H9 (cell line): Measurements from ENCODE around the gene LRP1. TPM values are rescaled to one million over a fixed set of nuclear protein-coding genes. Genes with fewer than 3 reads are reported as not detected.
A peak's percentile ranks its signal among the peaks of the same experiment; 100 is the strongest.

Experiments used
- DNase-seq: peaks from one replicate; pipeline ENCODE4 v3.0.0-alpha.2; 2017
- H2AFZ ChIP-seq: one replicate; pipeline ENCODE4 v1.6.1; 2013; ENCODE audit warnings: mild to moderate bottlenecking, low read length, control low read depth, moderate library complexity
- H2AK5ac ChIP-seq: 2 replicates; pipeline ENCODE4 v1.6.1; 2013; ENCODE audit warnings: low read length, control low read depth, mixed read lengths; ENCODE audit not compliant: insufficient read length
- H2BK120ac ChIP-seq: one replicate; pipeline ENCODE4 v1.6.1; 2013; ENCODE audit warnings: low read depth, mild to moderate bottlenecking, low read length, control low read depth, inconsistent platforms; ENCODE audit not compliant: poor library complexity, severe bottlenecking
- H2BK12ac ChIP-seq: 2 replicates; pipeline ENCODE4 v1.6.1; 2013; ENCODE audit warnings: low read length, control low read depth, mixed read lengths, low read depth; ENCODE audit not compliant: insufficient read length
- H2BK15ac ChIP-seq: 2 replicates; pipeline ENCODE4 v1.6.1; 2013; ENCODE audit warnings: low read depth, low read length, control low read depth
- H2BK20ac ChIP-seq: one replicate; pipeline ENCODE4 v1.6.1; 2013; ENCODE audit warnings: low read depth, mild to moderate bottlenecking, low read length, control low read depth, inconsistent platforms; ENCODE audit not compliant: poor library complexity, severe bottlenecking
- H2BK5ac ChIP-seq: 2 replicates; pipeline ENCODE4 v1.6.1; 2013; ENCODE audit warnings: low read length, control low read depth, mixed read lengths; ENCODE audit not compliant: insufficient read length
- H3K14ac ChIP-seq: 2 replicates; pipeline ENCODE4 v1.6.1; 2013; ENCODE audit warnings: low read length, control low read depth; ENCODE audit not compliant: insufficient read depth
- H3K18ac ChIP-seq: 2 replicates; pipeline ENCODE4 v1.6.1; 2013; ENCODE audit warnings: low read depth, mild to moderate bottlenecking, mixed read lengths, low read length, control low read depth; ENCODE audit not compliant: insufficient read length
- H3K23ac ChIP-seq: 2 replicates; pipeline ENCODE4 v1.6.1; 2013; ENCODE audit warnings: low read length, control low read depth, mixed read lengths, low read depth; ENCODE audit not compliant: insufficient read length
- H3K23me2 ChIP-seq: 2 replicates; pipeline ENCODE4 v1.6.1; 2013; ENCODE audit warnings: low read depth, mild to moderate bottlenecking, mixed read lengths, low read length, control low read depth; ENCODE audit not compliant: insufficient read length, poor library complexity, severe bottlenecking
- H3K27ac ChIP-seq: 2 replicates; pipeline ENCODE4 v1.5.1; 2013; ENCODE audit warnings: low read length, control low read depth, mixed read lengths, low read depth; ENCODE audit not compliant: insufficient read length
- H3K27me3 ChIP-seq: 2 replicates; pipeline ENCODE4 v1.6.1; 2013; ENCODE audit warnings: low read length, control low read depth, inconsistent platforms; ENCODE audit not compliant: insufficient read depth
- H3K4ac ChIP-seq: 2 replicates; pipeline ENCODE4 v1.6.1; 2013; ENCODE audit warnings: low read depth, mild to moderate bottlenecking, control low read depth, inconsistent platforms, low read length, moderate library complexity
- H3K4me1 ChIP-seq: 2 replicates; pipeline ENCODE4 v1.6.1; 2013; ENCODE audit warnings: low read length, control low read depth, inconsistent platforms; ENCODE audit not compliant: insufficient read depth
- H3K4me2 ChIP-seq: 2 replicates; pipeline ENCODE4 v1.6.1; 2013; ENCODE audit warnings: low read length, control low read depth, mixed read lengths; ENCODE audit not compliant: insufficient read length, insufficient read depth
- H3K56ac ChIP-seq: 2 replicates; pipeline ENCODE4 v1.6.1; 2013; ENCODE audit warnings: low read depth, mild to moderate bottlenecking, mixed read lengths, low read length, control low read depth; ENCODE audit not compliant: insufficient read length
- H3K79me1 ChIP-seq: 2 replicates; pipeline ENCODE4 v1.6.1; 2013; ENCODE audit warnings: low read depth, mild to moderate bottlenecking, moderate library complexity, low read length, control low read depth, inconsistent platforms; ENCODE audit not compliant: insufficient read depth, poor library complexity, severe bottlenecking
- H3K79me2 ChIP-seq: 2 replicates; pipeline ENCODE4 v1.6.1; 2013; ENCODE audit warnings: low read length, control low read depth, inconsistent platforms; ENCODE audit not compliant: insufficient read depth
- H3K9ac ChIP-seq: 2 replicates; pipeline ENCODE4 v1.6.1; 2013; ENCODE audit warnings: low read length, control low read depth, mixed read lengths; ENCODE audit not compliant: insufficient read length; ENCODE audit errors: extremely low read depth
- H3K9me3 ChIP-seq: one replicate; pipeline ENCODE4 v1.6.1; 2013; ENCODE audit warnings: low read depth, low read length, inconsistent platforms; ENCODE audit not compliant: control insufficient read depth
- H3T11ph ChIP-seq: one replicate; pipeline ENCODE4 v1.6.1; 2013; ENCODE audit warnings: mild to moderate bottlenecking, low read length, control low read depth, inconsistent platforms
- H4K20me1 ChIP-seq: one replicate; pipeline ENCODE4 v1.6.1; 2013; ENCODE audit not compliant: control insufficient read depth, insufficient read length, insufficient read depth
- H4K5ac ChIP-seq: 2 replicates; pipeline ENCODE4 v1.6.1; 2013; ENCODE audit warnings: low read depth, mild to moderate bottlenecking, mixed read lengths, low read length, control low read depth; ENCODE audit not compliant: insufficient read length
- H4K8ac ChIP-seq: replicated peaks from 2 replicates; pipeline ENCODE4 v1.6.1; 2013; ENCODE audit warnings: low read length, control low read depth, mixed read lengths, low read depth; ENCODE audit not compliant: insufficient read length
- H4K91ac ChIP-seq: 2 replicates; pipeline ENCODE4 v1.6.1; 2013; ENCODE audit warnings: low read depth, mild to moderate bottlenecking, moderate library complexity, mixed read lengths, low read length, control low read depth; ENCODE audit not compliant: insufficient read length
- H3K27ac Mint-ChIP-seq, 3 experiments: 2 replicates in 2 of 3; 3 replicates in 1 of 3; pipeline ENCODE4 v1.8.0; 2020 to 2021; ENCODE audit warnings: mixed read lengths in 3 of 3, mild to moderate bottlenecking in 1 of 3, moderate library complexity in 1 of 3
- H3K27me3 Mint-ChIP-seq: 2 replicates; pipeline ENCODE4 v1.8.0; 2021; ENCODE audit warnings: low read depth, mild to moderate bottlenecking, moderate library complexity, mixed read lengths
- H3K36me3 Mint-ChIP-seq, 3 experiments: 2 replicates in 2 of 3; 3 replicates in 1 of 3; pipeline ENCODE4 v1.8.0; 2020 to 2021; ENCODE audit warnings: low read depth in 3 of 3, mixed read lengths in 3 of 3; ENCODE audit not compliant: insufficient read depth in 1 of 3
- H3K4me1 Mint-ChIP-seq, 2 experiments: 2 replicates each; pipeline ENCODE4 v1.8.0; 2020; ENCODE audit warnings: mixed read lengths in 2 of 2
- H3K4me3 Mint-ChIP-seq, 2 experiments: 2 replicates in 1 of 2; 3 replicates in 1 of 2; pipeline ENCODE4 v1.8.0; 2020 to 2021; ENCODE audit warnings: mild to moderate bottlenecking in 2 of 2, mixed read lengths in 2 of 2, moderate library complexity in 1 of 2
- H3K9me3 Mint-ChIP-seq, 2 experiments: 2 replicates in 1 of 2; 3 replicates in 1 of 2; pipeline ENCODE4 v1.8.0; 2020; ENCODE audit warnings: mild to moderate bottlenecking in 2 of 2, mixed read lengths in 2 of 2, moderate library complexity in 1 of 2
- CTCF ChIP-seq: fragments of 200-600 bp; sonication (generic); conservative IDR thresholded peaks from 3 replicates; pipeline ENCODE4 v1.8.0; 2021; ENCODE audit warnings: antibody characterized with exemption, mild to moderate bottlenecking
- WGBS: extraction: QIAGEN DNeasy Blood & Tissue Kit; methylation state at CpG from one replicate; pipeline ENCODE4 v1.1.7; 2013; ENCODE audit warnings: missing lambda C conversion rate, low lambda C conversion rate, mixed read lengths; ENCODE audit not compliant: insufficient read length; ENCODE audit errors: extremely low coverage; 5-methylcytosine and 5-hydroxymethylcytosine counted together
- total RNA-seq: library from RNA; stranded (reverse); gene quantifications from 2 replicates; pipeline ENCODE4 v1.2.1, GENCODE V29; 2021

The LRP1 gene
- total RNA-seq, 1 experiment from 2014 or later: 115 TPM

GRCh38 chr12:57242329-57242690 lies 114.0 kb downstream of the LRP1 start:
- no CpG with 5 or more reads among the region's 18 CpGs for WGBS
- Mint-ChIP-seq H3K4me3 (peak overlapping the region; percentile 74 to 84), H3K27me3 (peaks cover 72% of the 10 kb centered on the region)

More at GRCh38 chr12:57242329-57242690, 114.0 kb downstream of the LRP1 start:
- no peak overlapping the region for H2AFZ ChIP-seq
- H2BK20ac ChIP-seq: no peak overlapping the region
- no peaks in the 10 kb centered on the region for H3K79me1 ChIP-seq
- no peak overlapping the region for H3K23ac ChIP-seq
- no peak for TF ChIP-seq CTCF
- no peak overlapping the region for H2BK15ac ChIP-seq
- peaks cover 42% of the 10 kb centered on the region for H3K27me3 ChIP-seq
- H3K36me3 Mint-ChIP-seq: peaks cover 0 to 3% (median 2%) of the 10 kb centered on the region in 3 experiments; a peak in 2 of 7 replicates
- no peak overlapping the region for H4K8ac ChIP-seq
- H4K91ac ChIP-seq: no peak overlapping the region
- peak overlapping the region; percentile 44 for H3K4me2 ChIP-seq
- DNase-seq: no peak
- no peak overlapping the region for H3K9ac ChIP-seq
- peaks cover 55 to 66% of the 10 kb centered on the region in 2 experiments for H3K4me1 Mint-ChIP-seq
- no peak overlapping the region for H3K27ac ChIP-seq
- no peak overlapping the region for H2AK5ac ChIP-seq
- H2BK120ac ChIP-seq: no peak overlapping the region
- no peak overlapping the region; a peak in 1 of 7 replicates for H3K27ac Mint-ChIP-seq
- H3K56ac ChIP-seq: no peak overlapping the region
- peaks cover 29% of the 10 kb centered on the region for H3K23me2 ChIP-seq
- H4K20me1 ChIP-seq: no peaks in the 10 kb centered on the region
- H3K18ac ChIP-seq: no peak overlapping the region
- H3T11ph ChIP-seq: no peak overlapping the region
- H3K14ac ChIP-seq: no peak overlapping the region
- H3K4ac ChIP-seq: no peak overlapping the region
- no peaks in the 10 kb centered on the region for H3K79me2 ChIP-seq
- H3K4me1 ChIP-seq: 0 out of 2 replicates have a peak, but pooled peaks cover 4% of the 10 kb centered on the region
- no peak overlapping the region for H2BK5ac ChIP-seq
- no peak overlapping the region for H4K5ac ChIP-seq
- H3K9me3 ChIP-seq: no peaks in the 10 kb centered on the region
- H2BK12ac ChIP-seq: no peak overlapping the region
- no peaks in the 10 kb centered on the region for H3K9me3 Mint-ChIP-seq
